Measurements from ENCODE around the gene CPNE1.
"Not testable (repeated sequence)": the region's sequence is repeated elsewhere in the genome, so short reads cannot be mapped to it uniquely, and the experiment has no call there.

Gene CPNE1

GRCh38 chr20:35664466-35665206 lies at the start of gene CPNE1, which contains the start of gene RBM12:
TSS of gene CPNE1 (minus strand) at chr20:35664900. CDS start at chr20:35632923, 31,977 bp downstream.
TSS of gene RBM12 (minus strand) at chr20:35664900. CDS start at chr20:35655322, 9,578 bp downstream.
- CTCF ChIA-PET: interaction anchor here (0.8 to 1.7 kb wide), 5 partner anchors 45 to 289 kb away, joined by 3 to 7 read pairs (median 4); partner anchors contain the start of genes SCAND1 and SPAG4
- DNase-seq (ENCODE audit: extremely low spot score): peak; percentile 99
- POLR2A ChIA-PET: interaction anchor here (0.5 to 1.7 kb wide), 5 partner anchors 45 to 289 kb away, joined by 4 to 14 read pairs (median 8); no protein-coding TSS in a partner anchor
- no peak for TF ChIP-seq CTCF (IDR thresholded peaks at IDR 0.05; ENCODE audit: control extremely low read depth, extremely low read depth, low read depth, missing control alignments)

- TF ChIP-seq CTCF (IDR thresholded peaks at IDR 0.05; ENCODE audit: control extremely low read depth, extremely low read depth, low read depth, missing control alignments): no peak
- no peak for DNase-seq (ENCODE audit: extremely low spot score)
- ChIA-PET CTCF (interaction anchor here (1.0 to 1.9 kb wide), 2 partner anchors 10 to 13 kb away, joined by 4 to 6 read pairs; no protein-coding TSS in a partner anchor), POLR2A (interaction anchor here (1.1 kb wide), 1 partner anchor 8 kb away, joined by 8 read pairs; no protein-coding TSS in a partner anchor)
Measured at GRCh38 chr20:35714127-35714526, 49.4 kb upstream of the CPNE1 start.

- POLR2A ChIA-PET; DNase-seq (ENCODE audit: extremely low spot score): not testable (repeated sequence)
- CTCF ChIA-PET: interaction anchor here (1.0 to 1.5 kb wide), 3 partner anchors 12 to 250 kb away, joined by 3 read pairs; no protein-coding TSS in a partner anchor
Measured at GRCh38 chr20:35713120-35713519, 48.4 kb upstream of the CPNE1 start.

- POLR2A ChIA-PET: interaction anchor here (0.6 to 1.0 kb wide), 2 partner anchors 8 to 118 kb away, joined by 3 read pairs; no protein-coding TSS in a partner anchor
- no peak for DNase-seq (ENCODE audit: extremely low spot score)
- CTCF ChIA-PET: interaction anchor here (1.3 to 1.5 kb wide), 3 partner anchors 10 to 14 kb away, joined by 3 read pairs; no protein-coding TSS in a partner anchor
- no peak for TF ChIP-seq CTCF (IDR thresholded peaks at IDR 0.05; ENCODE audit: control extremely low read depth, extremely low read depth, low read depth, missing control alignments)
Measured at GRCh38 chr20:35711588-35712209, 47.0 kb upstream of the CPNE1 start.

GRCh38 chr20:35710884-35711587 lies 46.3 kb upstream of the CPNE1 start:
- DNase-seq (ENCODE audit: extremely low spot score): no peak
- ChIA-PET CTCF (interaction anchor here (1.0 to 1.4 kb wide), 3 partner anchors 8 to 10 kb away, joined by 3 to 6 read pairs (median 3); no protein-coding TSS in a partner anchor), POLR2A (interaction anchor here (1.0 kb wide), 1 partner anchor 9 kb away, joined by 3 read pairs; no protein-coding TSS in a partner anchor)

GRCh38 chr20:35710039-35710438 lies 45.3 kb upstream of the CPNE1 start:
- DNase-seq (ENCODE audit: extremely low spot score): no peak
- POLR2A ChIA-PET: interaction anchor here (0.5 kb wide), 2 partner anchors 69 to 256 kb away, joined by 3 to 4 read pairs; no protein-coding TSS in a partner anchor
- TF ChIP-seq CTCF (IDR thresholded peaks at IDR 0.05; ENCODE audit: control extremely low read depth, extremely low read depth, low read depth, missing control alignments): no peak
- CTCF ChIA-PET: interaction anchor here (1.0 to 1.3 kb wide), 3 partner anchors 9 to 17 kb away, joined by 3 to 6 read pairs (median 4); no protein-coding TSS in a partner anchor

More at GRCh38 chr20:35710884-35711587, 46.3 kb upstream of the CPNE1 start:
- TF ChIP-seq CTCF (IDR thresholded peaks at IDR 0.05; ENCODE audit: control extremely low read depth, extremely low read depth, low read depth, missing control alignments): no peak

Measured in GM10248 (cell line).